HepG2 (cell line): ENCODE results near the gene LRP2. TPM values are rescaled to one million over a fixed set of nuclear protein-coding genes. Genes with fewer than 3 reads are reported as not detected.

Source experiments
- ATAC-seq: fragments of 200-7000 bp; cut with Tn5 transposase; 3 replicates; pipeline ENCODE4 v1.9.1; 2020; ENCODE audit warnings: mild to moderate bottlenecking, moderate library complexity
- BruUV-seq: library from RNA; stranded (reverse); fragments of 400-500 nt; replicated peaks from 2 replicates; lab custom pipeline; 2021; lab: Mats Ljungman, UMichigan
- CTCF ChIA-PET: fragments of 300-600 bp; formaldehyde crosslinking; extraction: SDS; loops from one replicate; lab custom pipeline; 2021; ENCODE audit warnings: low total read pairs, inconsistent platforms, low intra/inter-chr PET ratio; lab: Yijun Ruan, JAX
- POLR2A ChIA-PET: fragments of 350-600 bp; sonication (Branson Sonifier 250); formaldehyde crosslinking; loops from one replicate; lab custom pipeline; 2020; ENCODE audit warnings: antibody characterized with exemption, inconsistent platforms; lab: Yijun Ruan, JAX
- DNase-seq: peaks from one replicate; pipeline ENCODE4 v3.0.0-alpha.2; 2015; ENCODE audit warnings: low spot score
- FAIRE-seq: peaks from 3 replicates; lab custom pipeline; 2011; peaks lifted over from hg19 to GRCh38; lab: Jason Lieb, UNC
- H2AFZ ChIP-seq: one replicate; pipeline ENCODE4 v1.6.1; 2011; ENCODE audit warnings: low read length, inconsistent platforms
- H3K27ac ChIP-seq: fragments of 300-600 bp; 3 replicates; pipeline ENCODE4 v1.8.0; 2011; ENCODE audit warnings: mixed run types, mild to moderate bottlenecking, mixed read lengths, low read length, inconsistent platforms; ENCODE audit not compliant: insufficient read depth; ENCODE audit errors: extremely low read length
- H3K27me3 ChIP-seq, 2 experiments: fragments of 200-600 bp in 1 of 2; 2 replicates in 1 of 2; 3 replicates in 1 of 2; pipeline versions ENCODE4 v1.6.0 to v1.8.0; 2011; ENCODE audit warnings: low read length in 2 of 2, mild to moderate bottlenecking in 2 of 2, moderate library complexity in 2 of 2, inconsistent platforms in 1 of 2; ENCODE audit not compliant: insufficient read depth in 2 of 2, control insufficient read depth in 1 of 2
- H3K36me3 ChIP-seq, 2 experiments: fragments of 200-600 bp in 1 of 2; replicated peaks in 1 of 2; 2 replicates in 1 of 2; 3 replicates in 1 of 2; pipeline versions ENCODE4 v1.5.1 to v1.8.0; 2011; ENCODE audit warnings: low read length in 2 of 2, inconsistent platforms in 1 of 2; ENCODE audit not compliant: insufficient read depth in 2 of 2, control insufficient read depth in 1 of 2
- H3K4me1 ChIP-seq: 2 replicates; pipeline ENCODE4 v1.5.1; 2012; ENCODE audit warnings: low read length, inconsistent platforms; ENCODE audit not compliant: insufficient read depth
- H3K4me2 ChIP-seq: 2 replicates; pipeline ENCODE4 v1.6.0; 2011; ENCODE audit warnings: low read depth, low read length, inconsistent platforms
- H3K4me3 ChIP-seq, 3 experiments: fragments of 200-600 bp in 1 of 3; sonication (generic), shearing (Covaris generic) in 1 of 3; replicated peaks in 1 of 3; 2 replicates each; pipeline ENCODE4 v1.5.1; 2011 to 2016; ENCODE audit warnings: low read length in 3 of 3, inconsistent platforms in 2 of 3, low read depth in 2 of 3, mild to moderate bottlenecking in 2 of 3, control low read depth in 1 of 3, mixed read lengths in 1 of 3; ENCODE audit not compliant: insufficient read depth in 1 of 3
- H3K79me2 ChIP-seq: one replicate; pipeline ENCODE4 v1.6.1; 2011; ENCODE audit warnings: low read length, inconsistent platforms; ENCODE audit not compliant: insufficient read depth
- H3K9ac ChIP-seq: 2 replicates; pipeline ENCODE4 v1.6.0; 2011; ENCODE audit warnings: mild to moderate bottlenecking, low read depth, low read length, inconsistent platforms; ENCODE audit not compliant: insufficient read depth
- H3K9me3 ChIP-seq: 2 replicates; pipeline ENCODE4 v1.5.1; 2012; ENCODE audit warnings: mild to moderate bottlenecking, low read length
- H4K20me1 ChIP-seq: 2 replicates; pipeline ENCODE4 v1.6.0; 2011; ENCODE audit warnings: inconsistent platforms, mild to moderate bottlenecking, low read length, moderate library complexity; ENCODE audit not compliant: insufficient read depth
- NR2F6 ChIP-seq, 2 experiments: IDR thresholded peaks; 2 replicates each; pipeline ENCODE4 v1.6.1; 2016; ENCODE audit warnings: antibody characterized with exemption in 1 of 2, mild to moderate bottlenecking in 1 of 2
- POLR2AphosphoS2 ChIP-seq: IDR thresholded peaks from 2 replicates; pipeline ENCODE4 v1.6.1; 2011; ENCODE audit warnings: low read depth, low read length, improper control_type of control experiment
- TCF7L2 ChIP-seq: IDR thresholded peaks from 2 replicates; pipeline ENCODE4 v1.6.1; 2011; ENCODE audit warnings: mild to moderate bottlenecking, low read depth, low read length, moderate library complexity
- TFE3 ChIP-seq: IDR thresholded peaks from 2 replicates; pipeline ENCODE4 v1.6.1; 2016
- TMF1 ChIP-seq: sonication (generic); formaldehyde crosslinking; IDR thresholded peaks from 2 replicates; pipeline ENCODE4 v1.8.1; 2022; ENCODE audit warnings: low read depth, missing genetic modification reagents
- ZNF691 ChIP-seq: sonication (generic); formaldehyde crosslinking; IDR thresholded peaks from 2 replicates; pipeline ENCODE4 v1.4.0; 2020; ENCODE audit warnings: missing genetic modification reagents, low read depth, mild to moderate bottlenecking, borderline replicate concordance
- ZNF746 ChIP-seq: sonication (generic); formaldehyde crosslinking; IDR thresholded peaks from 2 replicates; pipeline ENCODE4 v1.8.0; 2022; ENCODE audit warnings: mild to moderate bottlenecking, missing genetic modification reagents
- WGBS: methylation state at CpG from one replicate; pipeline ENCODE4 v1.1.6; 2017; ENCODE audit warnings: low lambda C conversion rate; 5-methylcytosine and 5-hydroxymethylcytosine counted together
- in situ Hi-C: cut with HindIII; loops from 2 replicates; pipeline ENCODE4 v1.10.0; 2017; ENCODE audit warnings: low pct_unique_long_range_greater_than_20kb; ENCODE audit not compliant: extremely low pct_ligation_motif_present
- intact Hi-C: fragments of 100-400 bp; cut with micrococcal nuclease; formaldehyde crosslinking; loops from one replicate; pipeline ENCODE4 v1.10.0; 2022; ENCODE audit not compliant: unreplicated experiment
- polyA plus RNA-seq, 8 experiments: library from polyadenylated mRNA; depleted of rRNA in 3 of 8; stranded (reverse) in 7 of 8; unstranded in 1 of 8; fragments of >200 nt; fragmentation: Illumina TruSeq in 4 of 8; extraction: Trizol in 4 of 8; gene quantifications; 2 replicates each; pipeline versions ENCODE4 v1.2.1 to v1.2.3, GENCODE V29; 2011 to 2016; ENCODE audit warnings: low read depth in 4 of 8, missing spikeins in 1 of 8, mixed read lengths in 1 of 8; ENCODE audit not compliant: insufficient read depth in 1 of 8
- total RNA-seq, 5 experiments: library from RNA; depleted of rRNA; stranded (reverse); fragments of >200 nt; fragmentation: Illumina TruSeq; extraction: Trizol; gene quantifications; 2 replicates each; pipeline ENCODE4 v1.2.3, GENCODE V29; 2016; ENCODE audit warnings: low read depth in 1 of 5

The LRP2 gene
- total and polyA plus RNA-seq, 2 of the 13 experiments (the other 11 are each of a cell fraction or from before 2014, with no cell fraction given): 0.03 to 0.15 TPM

- in situ Hi-C loops (no loop called here), intact Hi-C loops (no loop called here)
- Histone ChIP-seq H3K27me3 (0 out of 5 replicates have a peak, but pooled peaks cover 0 to 6% of the 10 kb centered on the region in 2 experiments), H3K9ac (no peak overlapping the region), H3K9me3 (no peaks in the 10 kb centered on the region), H3K4me1 (no peaks in the 10 kb centered on the region), H3K36me3 (no peaks in the 10 kb centered on the region), H3K4me3 (no peak overlapping the region), H3K27ac (no peak overlapping the region), H4K20me1 (no peaks in the 10 kb centered on the region), H2AFZ (no peak overlapping the region), H3K4me2 (no peak overlapping the region), H3K79me2 (no peaks in the 10 kb centered on the region)
- ATAC-seq (no peak; the same call in 1 of the 3 replicates), FAIRE-seq (no peak), DNase-seq (no peak)
- 18% methylated on average over 4 of the region's 6 CpGs for WGBS
- CTCF ChIA-PET: no interaction called here
- no TSS peak for BruUV-seq
- TF ChIP-seq TCF7L2 (no peak), TMF1 (CRISPR knock-in tag) (no peak), NR2F6 (IDR thresholded peaks at IDR 0.05) (no peak), NR2F6 (CRISPR knock-in tag; IDR thresholded peaks at IDR 0.05) (no peak), POLR2AphosphoS2 (no peak), ZNF746 (CRISPR knock-in tag) (no peak), TFE3 (CRISPR knock-in tag) (no peak), ZNF691 (no peak)
- POLR2A ChIA-PET: no interaction called here
These were observed 274.5 kb downstream of the LRP2 start for GRCh38 chr2:169087757-169088379.
